Keratinocyte (primary cell): ENCODE measurements around the gene FANCI.

Source experiments
- CTCF ChIP-seq, 3 experiments: IDR thresholded peaks in 1 of 3; conservative IDR thresholded peaks in 1 of 3; optimal IDR thresholded peaks in 1 of 3; 2 replicates in 2 of 3; 3 replicates in 1 of 3; pipeline versions ENCODE3 to v1.5.1; 2011; ENCODE audit warnings: low read length in 3 of 3, mild to moderate bottlenecking in 3 of 3, moderate library complexity in 2 of 3, control low read depth in 1 of 3, inconsistent platforms in 1 of 3; ENCODE audit not compliant: insufficient read depth in 2 of 3; ENCODE audit errors: extremely low read depth in 1 of 3
- EZH2 ChIP-seq: IDR thresholded peaks from one replicate; pipeline ENCODE4 v1.6.1; 2012; ENCODE audit warnings: inconsistent platforms, mild to moderate bottlenecking, low read length, moderate library complexity

- TF ChIP-seq CTCF (optimal IDR thresholded peaks at IDR 0.05 in 1 of 3, IDR thresholded peaks at IDR 0.05 in 1 of 3, conservative IDR thresholded peaks at IDR 0.05 in 1 of 3; ENCODE audit: extremely low read depth in 1 of 3, insufficient read depth in 2 of 3, low read length in 3 of 3) (no peak), EZH2 (no peak)
Measured at GRCh38 chr15:89217686-89218376, 25.9 kb upstream of the FANCI start.
